HG03575 (cell line): Measurements from ENCODE around the gene AP1G1.
"Not testable (repeated sequence)": the region's sequence is repeated elsewhere in the genome, so short reads cannot be mapped to it uniquely, and the experiment has no call there.

Source experiments
- ATAC-seq: cut with Tn5 transposase; IDR thresholded peaks from one replicate; pipeline ENCODE4 v1.9.1; 2021; ENCODE audit not compliant: unreplicated experiment, insufficient number of reproducible peaks, low FRiP score; ENCODE audit errors: extremely low read depth

The AP1G1 gene

DNA sequence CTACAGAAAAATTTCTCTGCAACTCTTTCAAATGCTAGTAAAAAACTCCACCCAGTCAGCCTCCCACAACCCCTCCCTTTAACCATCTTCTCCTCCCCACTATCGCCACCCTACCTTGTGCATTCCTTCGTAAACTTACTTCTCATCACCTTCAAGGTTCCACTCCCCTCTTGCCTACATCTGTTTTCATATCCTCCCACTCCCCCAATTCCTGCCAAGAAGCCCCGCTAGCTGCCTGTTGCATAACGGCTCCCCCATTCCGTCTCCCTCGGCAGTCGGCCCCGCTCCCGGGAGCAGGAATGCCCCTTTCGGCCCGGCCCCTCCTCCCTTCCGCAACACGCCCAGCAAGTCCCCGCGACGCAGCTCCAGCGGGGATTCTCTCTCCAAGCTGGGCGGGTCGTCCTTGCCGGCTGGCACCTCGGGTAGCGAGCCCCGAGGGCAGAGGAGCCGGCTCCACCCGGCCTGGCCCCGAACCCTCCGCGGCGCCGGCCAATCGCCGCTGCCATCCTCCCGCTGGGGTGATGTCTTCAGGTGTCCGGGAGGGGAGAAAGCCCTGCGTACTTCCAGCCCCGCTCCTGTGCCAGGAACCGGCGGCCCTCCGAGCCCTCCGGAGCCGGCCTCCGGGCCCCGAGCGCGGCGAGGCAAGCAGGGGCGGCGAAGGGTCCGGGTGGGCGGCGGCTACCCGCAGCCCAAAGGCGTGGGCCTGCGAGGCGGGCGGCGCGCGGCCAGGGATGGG, 85.7 kb downstream of the AP1G1 start:
- ATAC-seq, result no peak

DNA sequence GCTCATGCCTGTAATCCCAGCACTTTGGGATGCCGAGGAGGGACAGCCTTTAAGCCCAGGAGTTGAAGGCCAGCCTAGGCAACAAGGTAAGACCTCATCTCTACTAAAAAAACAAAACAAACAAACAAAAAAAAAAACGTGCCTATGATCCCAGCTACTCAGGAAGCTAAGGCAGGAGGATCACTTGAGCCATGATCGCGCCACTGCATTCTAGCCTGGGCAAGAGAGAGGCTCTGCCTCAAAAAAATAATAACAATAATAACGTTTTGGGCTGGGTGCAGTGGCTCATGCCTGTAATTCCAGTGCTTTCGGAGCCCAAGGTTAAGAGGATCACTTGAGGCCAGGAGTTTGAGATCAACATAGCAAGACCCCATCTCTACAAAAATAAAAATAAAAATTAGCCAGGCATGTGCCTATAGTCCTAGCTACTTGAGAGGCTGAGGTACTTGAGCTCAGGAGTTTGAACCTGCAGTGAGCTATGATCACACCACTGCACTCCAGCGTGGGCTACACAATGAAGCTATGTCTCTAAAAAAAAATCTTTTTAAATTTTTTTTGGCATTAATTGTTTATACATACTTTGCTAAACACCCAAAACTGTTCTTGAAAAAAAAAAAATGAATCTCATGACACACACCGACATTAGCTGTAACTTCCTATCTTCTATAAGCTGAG, 87.4 kb downstream of the AP1G1 start:
- no peak for ATAC-seq

DNA sequence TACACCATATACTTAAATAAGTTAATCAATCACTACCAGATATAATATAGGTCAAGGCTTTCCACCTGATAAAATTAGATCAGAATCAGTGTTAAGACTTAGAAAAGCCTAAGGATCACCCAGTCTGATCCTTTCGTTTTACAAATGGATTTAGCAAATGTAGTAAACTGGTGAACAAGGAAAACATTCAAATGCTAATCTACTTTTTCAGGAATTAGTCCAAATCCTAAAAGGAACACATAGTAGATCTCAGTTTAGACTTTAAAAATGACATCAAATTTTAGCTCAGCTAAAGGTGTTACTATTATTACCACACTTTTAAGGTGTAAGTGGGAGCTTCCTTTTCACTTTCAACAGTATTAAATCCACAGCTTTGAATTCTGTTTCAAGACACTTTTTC, 96.1 kb downstream of the AP1G1 start:
- no peak for ATAC-seq

DNA sequence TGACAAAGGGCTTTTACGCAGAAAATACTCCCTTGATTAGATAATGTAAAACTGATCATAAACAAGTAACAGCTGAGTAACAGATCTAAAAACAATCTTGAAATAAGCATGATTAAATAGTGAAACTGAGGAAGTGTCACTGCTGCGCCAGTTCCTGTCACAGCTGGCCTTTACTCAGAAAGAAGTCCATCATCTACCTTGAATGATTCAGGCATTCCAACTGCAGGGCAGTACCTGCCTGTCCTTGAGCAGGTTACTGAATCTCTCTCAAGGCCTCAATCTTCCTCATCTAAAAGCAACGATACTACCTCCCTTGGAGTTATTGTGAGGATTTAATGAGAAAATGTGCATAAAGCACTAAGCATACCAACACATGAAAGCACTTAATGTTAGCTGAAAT, 96.8 kb downstream of the AP1G1 start:
- ATAC-seq, result no peak

DNA sequence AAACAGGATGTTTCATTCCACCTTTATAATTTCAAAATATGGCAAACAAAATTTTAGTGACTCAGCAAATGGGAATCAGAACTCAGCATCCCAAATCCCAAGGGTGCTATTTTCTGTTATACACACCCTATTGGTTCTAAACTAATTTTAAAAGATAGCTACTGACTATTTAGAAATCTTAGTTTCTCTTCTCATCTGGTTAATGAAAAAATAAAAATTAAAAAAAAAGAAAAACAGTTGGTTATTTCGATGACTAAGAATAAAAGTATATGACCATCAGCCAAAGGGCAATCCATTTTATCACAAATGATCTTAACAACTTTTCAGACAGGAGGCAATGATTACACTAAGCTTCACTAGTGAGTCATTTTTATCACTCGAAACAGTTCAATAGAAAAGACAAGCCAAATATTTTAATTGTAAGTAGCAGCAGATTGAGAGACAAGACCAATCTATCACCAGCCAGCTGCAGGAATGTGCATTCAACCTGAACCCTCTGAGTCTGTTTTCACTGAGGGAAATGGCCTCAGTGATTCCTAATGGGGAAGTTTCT, 99.3 kb downstream of the AP1G1 start:
- ATAC-seq, result no peak

DNA sequence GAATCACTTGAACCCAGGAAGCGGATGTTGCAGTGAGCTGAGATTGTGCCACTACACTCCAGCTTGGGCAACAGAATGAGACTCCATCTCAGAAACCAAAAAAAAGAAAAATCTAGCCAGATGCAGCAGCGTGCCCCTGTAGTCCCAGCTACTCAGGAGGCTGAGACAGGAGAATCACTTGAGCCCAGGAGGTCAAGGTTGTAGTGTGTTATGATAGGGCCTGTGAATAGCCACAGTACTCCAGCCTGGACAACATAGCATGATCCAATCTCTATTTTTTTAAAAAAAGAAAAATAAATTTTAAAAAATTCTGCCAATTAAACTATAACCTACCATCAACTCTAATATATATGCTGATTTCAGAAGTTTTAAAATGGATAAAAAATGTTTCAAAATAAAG, 99.9 kb downstream of the AP1G1 start:
- ATAC-seq, result no peak

DNA sequence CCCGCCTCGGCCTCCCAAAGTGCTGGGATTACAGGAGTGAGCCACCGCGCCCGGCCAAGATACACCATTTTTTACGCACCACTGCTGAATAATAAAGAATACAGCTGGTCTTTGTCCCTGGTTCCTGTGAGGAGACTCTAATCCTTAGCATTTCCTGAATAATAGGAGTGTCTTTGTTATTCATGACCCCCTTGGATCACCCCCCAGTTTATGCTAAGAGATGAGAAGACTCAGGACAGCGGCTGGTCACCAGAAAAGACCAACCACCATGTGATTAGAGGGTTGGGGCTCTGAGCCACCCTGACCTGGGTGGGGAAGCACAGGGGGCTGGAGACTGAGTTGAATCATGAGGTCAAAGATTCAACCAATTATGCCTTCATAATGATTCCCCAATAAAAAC, 101.4 kb downstream of the AP1G1 start:
- no peak for ATAC-seq

DNA sequence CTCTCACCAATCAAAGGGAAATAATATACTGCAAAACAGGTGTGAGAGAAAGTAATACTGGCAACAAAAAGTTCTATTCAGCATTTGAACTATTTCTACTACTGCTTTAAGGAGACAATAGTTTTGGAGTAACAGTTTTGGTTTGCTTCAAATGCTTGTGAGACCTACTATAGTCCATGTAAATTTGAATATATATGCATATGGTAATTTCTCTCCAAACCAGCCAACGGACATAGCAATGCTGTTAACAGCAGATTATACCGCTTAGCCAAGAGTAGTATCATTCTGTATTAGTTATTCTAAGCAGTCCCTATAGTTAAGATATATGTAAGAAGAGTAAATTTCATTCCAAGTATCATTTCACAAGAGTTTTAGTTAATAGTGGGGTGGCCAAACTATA, 102.6 kb downstream of the AP1G1 start:
- ATAC-seq, result no peak

DNA sequence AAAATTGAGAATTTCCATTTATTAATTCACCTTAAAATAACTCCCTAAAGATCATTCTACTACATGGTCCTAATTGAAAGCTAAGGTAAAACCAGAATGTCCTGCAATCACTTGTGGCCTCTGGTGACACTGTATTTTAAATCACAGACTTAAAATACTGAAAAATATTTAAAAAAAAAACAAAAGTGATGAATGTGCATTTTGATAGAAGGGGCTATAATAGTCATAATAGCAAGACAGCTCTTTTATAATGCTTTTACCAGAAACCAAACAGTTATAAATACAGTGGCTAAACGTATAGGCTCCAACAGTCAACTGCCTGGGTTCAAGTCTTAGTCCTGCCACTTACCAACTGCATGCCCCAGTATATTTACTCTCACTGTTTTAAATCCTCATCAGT, 105.3 kb downstream of the AP1G1 start:
- no peak for ATAC-seq

DNA sequence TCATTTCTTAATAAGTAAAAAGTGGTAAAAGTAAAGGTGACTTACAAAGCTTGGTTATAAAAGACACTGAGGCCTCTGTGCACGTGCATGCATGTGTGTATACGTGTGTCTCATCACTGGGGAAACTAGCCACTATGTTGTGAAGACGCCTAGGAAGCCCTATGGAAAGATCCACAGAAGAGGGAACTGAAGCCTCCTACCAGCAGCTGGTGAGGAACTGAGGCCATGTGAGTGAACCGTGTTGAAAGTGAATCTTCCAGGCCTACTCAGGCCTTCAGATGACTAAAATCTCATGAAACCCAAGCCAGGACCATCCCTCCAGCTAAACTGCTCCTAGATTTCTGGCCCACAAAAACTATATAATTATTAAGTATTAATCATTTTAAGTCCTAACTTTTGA, 107.8 kb downstream of the AP1G1 start:
- no peak for ATAC-seq

DNA sequence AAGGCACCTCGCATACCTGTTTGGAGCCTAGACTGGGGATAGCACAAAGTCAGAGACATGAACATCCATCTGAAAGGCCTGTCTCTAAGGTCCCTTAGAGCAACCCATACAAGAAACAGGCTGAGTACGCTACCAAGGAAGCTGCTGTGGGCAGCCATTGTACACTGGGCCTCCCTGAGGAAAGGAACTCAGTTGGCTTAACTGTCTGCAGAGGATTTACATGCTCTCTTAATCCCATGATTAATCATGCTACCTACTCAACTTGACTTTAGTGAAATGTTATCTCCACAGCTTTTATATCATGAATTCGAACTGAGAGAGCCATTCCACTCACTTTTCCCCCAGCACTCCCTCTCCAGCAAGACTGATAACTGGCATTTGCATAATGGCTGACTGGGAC, 110.1 kb downstream of the AP1G1 start:
- no peak for ATAC-seq

DNA sequence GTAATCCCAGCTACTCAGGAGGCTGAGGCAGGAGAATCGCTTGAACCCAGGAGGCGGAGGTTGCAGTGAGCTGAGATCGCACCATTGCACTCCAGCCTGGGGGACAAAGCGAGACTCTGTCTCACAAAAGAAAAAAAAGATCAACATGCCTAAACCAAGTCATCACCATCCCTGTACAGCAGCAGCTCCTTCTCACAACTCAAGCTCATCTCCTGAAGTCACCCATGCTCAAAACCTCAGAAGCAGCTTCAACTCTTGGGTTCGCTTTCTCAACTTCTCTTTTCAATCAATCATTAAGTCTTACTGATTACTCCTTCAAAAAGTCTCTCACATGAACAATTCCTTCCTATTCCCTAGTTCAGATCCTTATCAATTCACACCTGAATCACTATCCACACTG, 115.5 kb downstream of the AP1G1 start:
- no peak for ATAC-seq

DNA sequence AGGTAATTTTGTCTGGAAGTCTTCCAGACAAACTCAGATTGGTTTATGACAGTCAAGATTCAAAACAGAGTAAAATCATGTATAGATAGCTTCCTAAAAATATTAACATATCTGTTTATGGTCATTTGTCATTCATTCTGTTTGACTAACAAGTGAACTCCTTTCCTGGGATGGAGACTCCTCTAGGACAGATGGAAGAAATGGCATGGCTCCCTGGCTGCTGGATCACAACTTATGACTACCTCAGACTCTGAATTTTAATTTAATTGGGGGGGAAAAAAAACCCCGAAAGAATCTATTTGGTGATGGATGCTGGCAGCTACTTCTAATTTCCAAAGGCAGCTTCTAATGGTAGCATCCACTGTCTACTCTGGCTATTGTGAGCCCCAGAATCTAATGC, 118.7 kb downstream of the AP1G1 start:
- no peak for ATAC-seq

DNA sequence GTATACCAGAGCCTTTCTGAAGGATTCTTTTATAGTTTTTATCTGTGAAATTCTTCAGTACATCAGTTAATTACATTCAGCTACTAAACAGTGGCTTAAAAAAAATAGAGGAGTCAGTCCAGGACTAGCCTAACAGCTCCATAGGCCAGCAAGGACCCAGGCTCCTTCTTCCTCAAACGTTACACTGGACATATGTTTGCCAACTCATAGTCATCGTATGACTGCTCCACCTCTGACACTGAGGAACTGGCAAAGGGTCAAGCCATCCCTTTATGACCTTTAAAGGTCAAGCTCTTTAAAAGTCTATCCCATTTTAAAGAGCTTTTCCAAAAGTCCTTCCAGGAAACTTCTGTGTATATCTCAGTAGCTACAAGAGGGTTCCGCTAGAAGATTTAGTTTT, 120.8 kb downstream of the AP1G1 start:
- ATAC-seq, result no peak

DNA sequence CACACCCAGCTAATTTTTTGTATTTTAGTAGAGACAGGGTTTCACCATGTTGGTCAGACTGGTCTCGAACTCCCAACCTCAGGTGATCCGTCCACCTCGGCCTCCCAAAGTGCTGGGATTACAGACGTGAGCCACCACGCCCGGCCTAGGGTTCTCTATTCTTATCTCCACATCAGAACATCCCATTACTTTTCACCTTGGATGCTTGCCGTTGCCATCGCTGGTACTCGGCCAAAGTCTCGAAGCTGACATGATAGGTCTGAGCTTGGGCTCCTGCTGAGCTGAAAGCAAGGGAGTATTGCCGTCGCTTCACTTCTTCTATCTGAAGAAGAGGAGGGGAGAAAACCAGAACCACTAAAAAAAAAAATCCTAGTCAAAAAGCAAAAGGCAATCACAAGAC, 124.4 kb downstream of the AP1G1 start:
- ATAC-seq, result not testable (repeated sequence)

DNA sequence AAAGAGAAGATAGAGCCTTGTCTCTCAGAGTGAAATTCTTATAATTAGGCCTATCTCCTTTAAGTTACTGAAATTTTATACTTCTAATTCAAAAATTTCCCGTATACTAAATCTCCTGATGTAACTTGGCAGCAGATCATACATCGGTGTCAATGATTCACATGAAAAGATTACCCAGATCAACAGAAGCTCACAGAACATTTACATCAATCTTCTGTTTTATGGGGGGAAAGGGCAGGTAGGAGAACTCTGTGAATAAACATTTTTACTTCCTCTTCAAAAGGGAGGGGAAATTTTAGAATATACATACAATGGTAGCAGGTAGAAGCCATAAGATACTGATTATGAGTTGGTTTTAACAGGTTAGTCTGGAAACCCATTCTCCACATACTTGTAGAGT, 127.3 kb downstream of the AP1G1 start:
- ATAC-seq, result no peak
